HG02759 (cell line): ENCODE results near the gene INTS2.
"Not testable (repeated sequence)": the region's sequence is repeated elsewhere in the genome, so short reads cannot be mapped to it uniquely, and the experiment has no call there.

Experiments
- ATAC-seq: cut with Tn5 transposase; IDR thresholded peaks from one replicate; pipeline ENCODE4 v1.9.1; 2021; ENCODE audit warnings: mild to moderate bottlenecking, moderate library complexity; ENCODE audit not compliant: unreplicated experiment

Gene INTS2

GRCh38 chr17:61927208-61928100 lies at the start of gene INTS2:
Gene INTS2, minus strand, starts transcription at chr17:61927982. Its CDS starts 1,338 bp downstream, at chr17:61926644.
- peak; percentile 88 for ATAC-seq

GRCh38 chr17:61974115-61974514 lies 46.3 kb upstream of the INTS2 start:
- ATAC-seq = no peak

GRCh38 chr17:61972311-61972710 lies 44.5 kb upstream of the INTS2 start:
- no peak for ATAC-seq

GRCh38 chr17:61970030-61970429 lies 42.2 kb upstream of the INTS2 start:
- ATAC-seq = no peak

- no peak for ATAC-seq
Measured at GRCh38 chr17:61968757-61969156, 41.0 kb upstream of the INTS2 start.

GRCh38 chr17:61967729-61968128 lies 39.9 kb upstream of the INTS2 start:
- ATAC-seq = no peak

GRCh38 chr17:61966191-61966590 lies 38.4 kb upstream of the INTS2 start:
- ATAC-seq = no peak

GRCh38 chr17:61955619-61956018 lies 27.8 kb upstream of the INTS2 start:
- ATAC-seq = no peak

GRCh38 chr17:61947367-61948078 lies 19.7 kb upstream of the INTS2 start:
- ATAC-seq = no peak

- no peak for ATAC-seq
Measured at GRCh38 chr17:61946359-61946758, 18.6 kb upstream of the INTS2 start.

- ATAC-seq = no peak
Measured at GRCh38 chr17:61943117-61943516, 15.3 kb upstream of the INTS2 start.

GRCh38 chr17:61942085-61942484 lies 14.3 kb upstream of the INTS2 start:
- no peak for ATAC-seq

- ATAC-seq = peak; percentile 4
Measured at GRCh38 chr17:61928101-61928436, 287 bp upstream of the INTS2 start.

GRCh38 chr17:61926826-61927207 lies 965 bp downstream of the INTS2 start:
- no peak for ATAC-seq

GRCh38 chr17:61915162-61915561 lies 12.6 kb downstream of the INTS2 start:
- ATAC-seq = not testable (repeated sequence)

GRCh38 chr17:61908292-61909037 lies 19.3 kb downstream of the INTS2 start:
- ATAC-seq = no peak

GRCh38 chr17:61907361-61907760 lies 20.4 kb downstream of the INTS2 start:
- ATAC-seq = no peak

GRCh38 chr17:61904094-61904710 lies 23.6 kb downstream of the INTS2 start:
- ATAC-seq = no peak

GRCh38 chr17:61903251-61903650 lies 24.5 kb downstream of the INTS2 start:
- ATAC-seq = no peak

GRCh38 chr17:61897548-61898180 lies 30.1 kb downstream of the INTS2 start:
- no peak for ATAC-seq

GRCh38 chr17:61895391-61895790 lies 32.4 kb downstream of the INTS2 start:
- ATAC-seq = no peak
